A673 (cell line): ENCODE measurements around the gene AQR. TPM values are rescaled to one million over a fixed set of nuclear protein-coding genes. Genes with fewer than 3 reads are reported as not detected.

ENCODE experiments used
- BruUV-seq: library from RNA; stranded (reverse); fragments of 400-500 nt; replicated peaks from 2 replicates; lab custom pipeline; 2021; lab: Mats Ljungman, UMichigan
- CTCF ChIA-PET: fragments of 300-600 bp; sonication (Branson Sonifier 250); formaldehyde crosslinking; loops from one replicate; lab custom pipeline; 2022; ENCODE audit warnings: antibody characterized with exemption; lab: Charles Lee
- POLR2A ChIA-PET: fragments of 300-600 bp; sonication (Branson Sonifier 250); formaldehyde crosslinking; loops from one replicate; lab custom pipeline; 2022; ENCODE audit warnings: antibody characterized with exemption; ENCODE audit not compliant: low non-redundant PET; lab: Charles Lee
- DNase-seq: peaks from one replicate; pipeline ENCODE4 v3.0.0-alpha.2; 2015; ENCODE audit warnings: low spot score
- H3K27ac ChIP-seq: fragments of 200-600 bp; sonication (generic); 2 replicates; pipeline ENCODE4 v1.5.1; 2016; ENCODE audit warnings: mixed run types, low read depth, mild to moderate bottlenecking, mixed read lengths, antibody characterized with exemption, low read length; ENCODE audit not compliant: poor library complexity, severe bottlenecking
- H3K27me3 ChIP-seq: fragments of 200-600 bp; sonication (generic); replicated peaks from 2 replicates; pipeline ENCODE4 v1.6.1; 2017; ENCODE audit warnings: mixed run types, low read depth, mild to moderate bottlenecking, mixed read lengths, antibody characterized with exemption, low read length; ENCODE audit not compliant: insufficient read depth, poor library complexity
- H3K36me3 ChIP-seq: fragments of 200-600 bp; sonication (generic); 2 replicates; pipeline ENCODE4 v1.6.1; 2016; ENCODE audit warnings: mixed run types, mild to moderate bottlenecking, mixed read lengths, antibody characterized with exemption, low read length; ENCODE audit not compliant: insufficient read depth, poor library complexity, severe bottlenecking
- H3K4me1 ChIP-seq: fragments of 200-600 bp; sonication (generic); 2 replicates; pipeline ENCODE4 v1.6.1; 2017; ENCODE audit warnings: mixed run types, mild to moderate bottlenecking, mixed read lengths, antibody characterized with exemption, low read length; ENCODE audit not compliant: insufficient read depth, poor library complexity, severe bottlenecking
- H3K4me3 ChIP-seq: fragments of 200-600 bp; sonication (generic); 2 replicates; pipeline ENCODE4 v1.5.1; 2016; ENCODE audit warnings: low read depth, mixed run types, mild to moderate bottlenecking, mixed read lengths, low read length; ENCODE audit not compliant: poor library complexity, severe bottlenecking
- H3K9me3 ChIP-seq: fragments of 200-600 bp; sonication (generic); 2 replicates; pipeline ENCODE4 v1.6.1; 2016; ENCODE audit warnings: mixed run types, low read depth, mild to moderate bottlenecking, mixed read lengths, antibody characterized with exemption, low read length; ENCODE audit not compliant: poor library complexity, severe bottlenecking
- EZH2 ChIP-seq: fragments of 200-600 bp; sonication (generic); IDR thresholded peaks from 2 replicates; pipeline ENCODE4 v1.6.1; 2017; ENCODE audit warnings: borderline replicate concordance, low read depth, mild to moderate bottlenecking, mixed read lengths, antibody characterized with exemption, low read length; ENCODE audit not compliant: poor library complexity, severe bottlenecking
- intact Hi-C: fragments of 100-400 bp; cut with micrococcal nuclease; formaldehyde crosslinking; loops from one replicate; pipeline ENCODE4 v1.10.0; 2022; ENCODE audit not compliant: unreplicated experiment
- total RNA-seq: library from RNA; stranded (reverse); gene quantifications from 2 replicates; pipeline ENCODE4 v1.2.3, GENCODE V29; 2021
- TF ChIP-seq, protein P1 (sequence below): fragments of 300-800, 200-600 bp; sonication (generic); conservative IDR thresholded peaks from 2 replicates; pipeline ENCODE4 v1.5.1; 2017; ENCODE audit warnings: low read depth, mild to moderate bottlenecking, antibody characterized with exemption, low read length, moderate library complexity, mixed read lengths

AQR gene
- total RNA-seq, 1 experiment from 2014 or later: 34.2 TPM

DNA sequence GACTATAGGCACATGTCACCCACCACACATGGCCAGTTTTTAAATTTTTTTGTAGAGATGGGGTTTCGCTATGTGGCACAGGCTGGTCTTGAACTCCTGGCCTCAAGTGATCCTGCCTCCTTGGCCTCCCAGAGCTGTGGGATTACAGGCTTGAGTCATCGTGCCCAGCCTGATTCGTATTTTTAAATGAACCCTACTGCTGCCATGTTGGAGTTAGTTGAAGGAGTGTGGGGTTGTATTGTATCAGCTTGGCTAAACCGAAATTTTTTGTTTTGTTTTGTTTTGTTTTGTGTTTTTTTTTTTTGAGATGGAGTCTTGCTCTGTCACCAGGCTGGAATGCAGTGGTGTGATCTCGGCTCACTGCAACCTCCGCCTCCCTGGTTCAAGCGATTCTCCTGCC lies 30.4 kb upstream of the AQR start:
- no TSS peak for BruUV-seq
- CTCF ChIA-PET: interaction anchor here (0.5 kb wide), 1 partner anchor 17 kb away, joined by 3 read pairs; no protein-coding TSS in a partner anchor
- Histone ChIP-seq H3K27ac (no peak overlapping the region), H3K9me3 (no peaks in the 10 kb centered on the region), H3K27me3 (no peaks in the 10 kb centered on the region), H3K36me3 (no peaks in the 10 kb centered on the region), H3K4me3 (no peak overlapping the region), H3K4me1 (no peaks in the 10 kb centered on the region)
- DNase-seq: no peak
- no peak for TF ChIP-seq EZH2
- TF ChIP-seq, protein P1, sequence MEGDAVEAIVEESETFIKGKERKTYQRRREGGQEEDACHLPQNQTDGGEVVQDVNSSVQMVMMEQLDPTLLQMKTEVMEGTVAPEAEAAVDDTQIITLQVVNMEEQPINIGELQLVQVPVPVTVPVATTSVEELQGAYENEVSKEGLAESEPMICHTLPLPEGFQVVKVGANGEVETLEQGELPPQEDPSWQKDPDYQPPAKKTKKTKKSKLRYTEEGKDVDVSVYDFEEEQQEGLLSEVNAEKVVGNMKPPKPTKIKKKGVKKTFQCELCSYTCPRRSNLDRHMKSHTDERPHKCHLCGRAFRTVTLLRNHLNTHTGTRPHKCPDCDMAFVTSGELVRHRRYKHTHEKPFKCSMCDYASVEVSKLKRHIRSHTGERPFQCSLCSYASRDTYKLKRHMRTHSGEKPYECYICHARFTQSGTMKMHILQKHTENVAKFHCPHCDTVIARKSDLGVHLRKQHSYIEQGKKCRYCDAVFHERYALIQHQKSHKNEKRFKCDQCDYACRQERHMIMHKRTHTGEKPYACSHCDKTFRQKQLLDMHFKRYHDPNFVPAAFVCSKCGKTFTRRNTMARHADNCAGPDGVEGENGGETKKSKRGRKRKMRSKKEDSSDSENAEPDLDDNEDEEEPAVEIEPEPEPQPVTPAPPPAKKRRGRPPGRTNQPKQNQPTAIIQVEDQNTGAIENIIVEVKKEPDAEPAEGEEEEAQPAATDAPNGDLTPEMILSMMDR: no peak
- intact Hi-C loops: no loop called here
- POLR2A ChIA-PET: no interaction called here

DNA sequence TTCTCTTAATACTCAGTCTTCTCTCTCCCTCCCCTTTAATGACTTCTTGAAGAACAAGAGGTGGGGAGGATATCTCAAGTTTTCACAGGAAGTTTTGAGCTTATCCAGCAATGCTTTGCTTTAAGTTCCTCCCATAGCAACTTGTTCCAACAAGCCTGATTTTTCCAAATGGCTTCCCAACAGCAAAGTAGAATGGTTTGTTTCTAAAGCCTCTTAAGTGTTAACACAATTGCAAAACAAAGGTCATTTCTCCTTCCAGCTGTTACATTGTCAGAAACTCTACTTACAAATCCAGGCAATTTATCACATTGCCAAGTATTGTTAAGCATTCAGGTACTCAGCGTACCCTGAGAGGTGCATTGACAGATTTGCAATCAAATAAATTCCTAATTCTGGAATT lies 25.4 kb upstream of the AQR start:
- H3K9me3 ChIP-seq: no peaks in the 10 kb centered on the region
- H3K36me3 ChIP-seq: no peaks in the 10 kb centered on the region
- DNase-seq: no peak
- H3K27ac ChIP-seq: no peak overlapping the region
- ChIA-PET POLR2A (no interaction called here), CTCF (interaction anchor here (0.6 kb wide), 1 partner anchor 41 kb away, joined by 5 read pairs; no protein-coding TSS in a partner anchor)
- H3K27me3 ChIP-seq: no peaks in the 10 kb centered on the region
- intact Hi-C loops: no loop called here
- no peak for TF ChIP-seq EZH2
- TF ChIP-seq, protein P1: no peak
- BruUV-seq: no TSS peak
- H3K4me1 ChIP-seq: no peaks in the 10 kb centered on the region
- no peak overlapping the region for H3K4me3 ChIP-seq

DNA sequence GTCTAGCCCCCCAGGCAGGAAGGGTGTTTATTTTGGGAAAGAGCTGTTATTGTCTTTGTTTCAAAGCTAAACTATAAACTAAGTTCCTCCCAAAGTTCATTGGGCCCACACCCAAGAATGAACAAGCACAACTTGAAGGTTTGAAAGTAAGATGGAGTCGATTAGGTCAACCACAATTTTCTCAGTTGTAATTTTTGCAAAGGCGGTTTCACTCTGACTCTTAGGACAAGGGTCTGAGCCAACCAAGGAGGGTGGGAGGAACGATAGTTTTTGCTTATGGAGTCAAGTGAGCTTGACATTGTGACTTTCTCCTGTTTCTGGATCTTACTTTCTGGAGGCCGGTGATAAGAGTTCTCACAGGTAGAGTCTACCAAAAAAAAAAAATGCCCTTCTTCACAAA lies 24.3 kb upstream of the AQR start:
- no peaks in the 10 kb centered on the region for H3K4me1 ChIP-seq
- no TSS peak for BruUV-seq
- CTCF ChIA-PET: no interaction called here
- no peaks in the 10 kb centered on the region for H3K27me3 ChIP-seq
- H3K4me3 ChIP-seq: no peak overlapping the region
- H3K9me3 ChIP-seq: no peaks in the 10 kb centered on the region
- no peak overlapping the region for H3K27ac ChIP-seq
- intact Hi-C loops: no loop called here
- no peaks in the 10 kb centered on the region for H3K36me3 ChIP-seq
- TF ChIP-seq, protein P1: no peak
- no peak for TF ChIP-seq EZH2
- POLR2A ChIA-PET: interaction anchor here (0.7 kb wide), 1 partner anchor 339 kb away, joined by 14 read pairs; no protein-coding TSS in a partner anchor
- no peak for DNase-seq
